Measurements from ENCODE around the gene SMIM21. TPM values are rescaled to one million over a fixed set of nuclear protein-coding genes. Genes with fewer than 3 reads are reported as not detected.

SMIM21 gene
- total and polyA plus RNA-seq, 3 donors from 2014 or later: 0.50 to 3.2 (median 2.8) TPM

DNA sequence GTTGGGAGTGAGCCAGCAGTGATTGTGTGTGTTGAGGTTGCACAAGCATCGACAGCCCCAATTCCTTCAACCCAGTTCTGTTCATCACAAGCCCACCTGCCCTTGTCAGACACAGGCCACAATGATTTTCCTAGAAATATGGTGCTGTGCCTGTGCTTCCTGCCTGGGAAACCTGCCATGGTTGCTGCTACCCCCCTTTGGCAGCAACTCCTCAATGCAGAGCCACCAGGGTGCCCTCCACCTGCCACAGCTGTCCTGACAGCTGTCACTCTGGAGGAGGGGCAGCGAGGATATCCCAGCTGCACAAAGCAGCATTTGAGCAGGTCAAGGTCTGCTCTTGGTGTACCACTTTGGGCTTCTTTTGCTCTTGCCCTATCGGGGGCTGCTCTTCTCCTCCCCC, 27.1 kb downstream of the SMIM21 start:
- TF ChIP-seq CTCF (IDR thresholded peaks at IDR 0.05) (no peak), POLR2A (IDR thresholded peaks at IDR 0.05) (no peak)
- 85 to 88% methylated on average over 3 of the region's 3 CpGs for WGBS, 2 donors
- no peak overlapping the region for H3K4me3 ChIP-seq
- H3K27ac ChIP-seq: no peak overlapping the region
- H3K36me3 ChIP-seq (ENCODE audit: low read depth, missing control alignments): no peaks in the 10 kb centered on the region
- intact Hi-C loops (cut with DNase I; ENCODE audit: low total_unique reads): no loop called here
- H3K27me3 ChIP-seq: no peaks in the 10 kb centered on the region
- H3K4me1 ChIP-seq: no peaks in the 10 kb centered on the region
- no peaks in the 10 kb centered on the region for H3K9me3 ChIP-seq
- no peak for DNase-seq

DNA sequence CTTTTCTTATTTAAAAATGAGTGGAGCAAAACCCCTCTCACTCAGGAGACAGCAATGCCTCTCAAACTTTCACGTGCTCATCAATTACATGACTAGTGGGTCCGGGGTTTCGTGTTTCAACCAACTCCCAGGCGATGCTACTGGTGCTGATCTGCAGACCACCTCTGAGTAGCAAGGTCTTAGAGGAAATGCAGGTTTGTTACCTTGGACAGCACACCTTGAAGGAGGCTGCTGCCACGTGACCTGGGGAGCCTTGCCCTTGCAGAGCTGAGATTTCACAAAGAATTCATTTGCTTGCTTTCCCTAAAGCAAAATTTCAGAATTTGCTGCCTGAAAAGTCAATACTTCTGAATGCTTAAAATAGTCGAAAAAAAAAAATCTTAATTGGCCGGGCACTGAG, 32.4 kb downstream of the SMIM21 start:
- DNase-seq: no peak
- no peaks in the 10 kb centered on the region for H3K4me1 ChIP-seq
- no peak overlapping the region for H3K27ac ChIP-seq
- H3K4me3 ChIP-seq: no peak overlapping the region
- 76 to 92% methylated on average over 7 of the region's 7 CpGs for WGBS, 2 donors
- no peaks in the 10 kb centered on the region for H3K27me3 ChIP-seq
- intact Hi-C loops (cut with DNase I; ENCODE audit: low total_unique reads): no loop called here
- no peaks in the 10 kb centered on the region for H3K36me3 ChIP-seq (ENCODE audit: low read depth, missing control alignments)
- no peak for TF ChIP-seq CTCF (IDR thresholded peaks at IDR 0.05)
- no peak for TF ChIP-seq POLR2A (IDR thresholded peaks at IDR 0.05)
- H3K9me3 ChIP-seq: no peaks in the 10 kb centered on the region

DNA sequence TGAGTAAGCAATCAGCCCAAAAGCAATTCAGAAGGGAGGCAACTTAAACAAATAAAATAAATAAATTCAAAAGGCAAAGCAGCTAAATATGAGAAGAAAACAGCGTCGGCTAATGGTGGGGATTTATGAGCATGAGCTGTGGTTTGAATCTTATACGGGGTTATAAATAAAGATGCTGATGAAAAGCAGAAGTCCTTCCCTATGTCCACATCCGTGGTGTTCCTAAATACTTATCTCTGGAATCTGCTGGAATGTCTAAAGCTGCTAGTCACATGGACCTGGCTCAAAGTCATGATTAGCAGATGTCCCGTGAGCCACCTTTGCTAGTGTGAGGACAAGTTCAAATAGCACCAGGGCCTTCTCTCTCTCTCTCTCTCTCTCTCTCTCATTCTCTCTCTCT, 33.8 kb downstream of the SMIM21 start:
- Histone ChIP-seq H3K36me3 (ENCODE audit: low read depth, missing control alignments) (no peaks in the 10 kb centered on the region), H3K27me3 (no peaks in the 10 kb centered on the region), H3K4me3 (no peak overlapping the region), H3K27ac (no peak overlapping the region), H3K4me1 (no peaks in the 10 kb centered on the region), H3K9me3 (no peaks in the 10 kb centered on the region)
- no peak for DNase-seq
- intact Hi-C loops (cut with DNase I; ENCODE audit: low total_unique reads): no loop called here
- 47 to 61% methylated on average over 5 of the region's 5 CpGs for WGBS, 2 donors
- no peak for TF ChIP-seq POLR2A (IDR thresholded peaks at IDR 0.05)
- TF ChIP-seq CTCF (IDR thresholded peaks at IDR 0.05): no peak

DNA sequence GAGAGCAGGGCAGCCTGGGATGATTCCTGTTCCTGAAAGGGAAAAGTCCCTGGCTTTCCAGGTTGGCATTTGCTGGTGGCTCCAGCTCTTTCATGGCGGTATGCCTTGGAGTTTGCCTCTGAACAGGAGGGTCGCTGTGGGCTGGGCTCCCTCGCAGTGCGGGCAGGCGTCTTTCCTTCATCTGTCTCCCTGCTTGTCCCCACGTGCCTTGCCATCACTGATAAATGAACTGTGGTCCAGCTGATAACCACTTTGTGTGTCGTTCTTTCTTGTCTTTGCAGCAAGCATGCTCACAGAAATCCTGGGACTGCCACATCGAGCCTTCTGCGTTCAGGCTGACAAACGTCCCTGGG, 35.3 kb downstream of the SMIM21 start:
- intact Hi-C loops (cut with DNase I; ENCODE audit: low total_unique reads): no loop called here
- 85 to 88% methylated on average over 10 of the region's 10 CpGs for WGBS, 2 donors
- no peak overlapping the region for H3K4me3 ChIP-seq
- no peak overlapping the region for H3K27ac ChIP-seq
- TF ChIP-seq POLR2A (IDR thresholded peaks at IDR 0.05): no peak
- TF ChIP-seq CTCF (IDR thresholded peaks at IDR 0.05): no peak
- H3K36me3 ChIP-seq (ENCODE audit: low read depth, missing control alignments): no peaks in the 10 kb centered on the region
- no peak for DNase-seq
- H3K27me3 ChIP-seq: no peaks in the 10 kb centered on the region
- H3K4me1 ChIP-seq: no peaks in the 10 kb centered on the region
- no peaks in the 10 kb centered on the region for H3K9me3 ChIP-seq

DNA sequence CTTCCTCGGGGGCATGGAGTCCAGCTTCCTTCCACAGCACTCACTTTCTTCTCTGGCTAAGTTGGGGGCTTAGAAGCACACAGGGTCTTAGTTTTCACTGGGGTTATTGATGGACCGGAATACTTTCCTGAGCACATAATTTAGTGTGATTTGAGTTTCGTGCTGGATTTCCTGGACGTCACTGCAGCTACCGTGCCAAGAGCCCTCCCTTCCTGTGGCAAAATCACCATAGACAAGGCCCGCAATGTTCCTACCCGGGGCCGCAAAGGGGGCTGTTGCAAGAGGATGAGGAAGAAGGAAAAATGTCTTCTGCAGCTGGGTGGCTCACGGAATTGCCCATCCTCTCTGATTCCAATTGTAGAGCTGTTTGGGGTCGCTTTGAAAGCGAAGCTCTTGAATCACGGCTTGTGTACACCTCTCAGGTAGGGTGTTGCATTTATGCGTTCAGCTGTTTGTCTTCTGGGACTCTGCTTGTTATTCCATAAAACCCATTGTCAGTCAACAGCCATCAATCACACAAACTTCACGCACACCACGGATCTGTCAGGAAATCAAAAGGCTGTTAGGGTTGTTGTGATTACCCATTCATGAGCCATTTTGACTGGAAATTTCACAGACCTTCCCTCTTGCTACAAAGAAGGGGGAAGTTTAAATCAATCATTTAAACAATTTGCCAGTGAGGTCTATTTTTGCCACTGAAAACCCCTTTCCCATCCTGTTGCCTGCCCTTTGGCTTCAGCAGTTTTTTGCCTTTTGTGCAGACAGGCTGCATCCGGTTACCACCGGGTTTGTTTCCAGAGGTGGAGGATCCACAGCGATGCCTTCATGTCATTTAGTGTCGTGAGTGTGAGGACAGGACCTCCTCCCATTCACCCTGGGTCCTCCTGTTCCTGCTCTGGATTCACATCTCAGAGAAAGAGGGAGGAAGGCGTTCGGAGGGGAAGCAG, 36.0 kb downstream of the SMIM21 start:
- 85 to 88% methylated on average over 21 of the region's 21 CpGs for WGBS, 2 donors
- no peak overlapping the region for H3K4me3 ChIP-seq
- intact Hi-C loops (cut with DNase I; ENCODE audit: low total_unique reads): no loop called here
- no peak for TF ChIP-seq CTCF (IDR thresholded peaks at IDR 0.05)
- no peak for TF ChIP-seq POLR2A (IDR thresholded peaks at IDR 0.05)
- no peaks in the 10 kb centered on the region for H3K4me1 ChIP-seq
- no peaks in the 10 kb centered on the region for H3K27me3 ChIP-seq
- H3K9me3 ChIP-seq: no peaks in the 10 kb centered on the region
- no peaks in the 10 kb centered on the region for H3K36me3 ChIP-seq (ENCODE audit: low read depth, missing control alignments)
- DNase-seq: no peak
- H3K27ac ChIP-seq: no peak overlapping the region
